ENCODE results near the gene PAQR8. TPM values are rescaled to one million over a fixed set of nuclear protein-coding genes. Genes with fewer than 3 reads are reported as not detected.

PAQR8 gene
- total and polyA plus RNA-seq, 2 donors (not counting 1 experiment from before 2014, with no cell fraction given): 2.6 to 6.1 TPM

DNA sequence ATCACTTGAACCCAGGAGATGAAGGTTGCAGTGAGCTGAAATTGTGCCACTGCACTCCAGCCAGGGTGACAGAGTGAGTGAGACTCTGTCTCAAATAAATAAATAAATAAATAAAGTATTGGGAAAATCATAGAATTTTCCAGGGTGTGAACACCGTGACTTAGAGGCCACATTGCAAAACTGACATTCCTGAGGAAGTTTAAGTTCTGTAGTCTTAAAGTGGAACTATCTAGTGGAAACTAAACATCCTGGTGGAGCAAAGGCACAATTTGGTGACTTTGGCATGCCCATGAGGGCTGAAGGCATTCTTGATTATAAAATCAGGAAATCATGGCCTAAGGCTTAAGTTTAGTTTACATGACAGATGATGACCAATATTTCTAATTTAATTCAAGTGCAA lies 44.7 kb upstream of the PAQR8 start:
- no peak overlapping the region for H3K27ac ChIP-seq (ENCODE audit: insufficient read depth, low read length)
- no peaks in the 10 kb centered on the region for H3K4me1 ChIP-seq (ENCODE audit: control insufficient read depth, extremely low read depth, insufficient read depth, low read length)
- no peak overlapping the region for H3K9ac ChIP-seq (ENCODE audit: insufficient read depth, low read length)
- no peaks in the 10 kb centered on the region for H3K27me3 ChIP-seq (ENCODE audit: control insufficient read depth, insufficient read depth, low read length)
- H3K9me3 ChIP-seq (ENCODE audit: control insufficient read depth, insufficient read depth, low read depth, low read length): no peaks in the 10 kb centered on the region
- no peaks in the 10 kb centered on the region for H3K36me3 ChIP-seq (ENCODE audit: control insufficient read depth, insufficient read depth, low read length)
- no peak overlapping the region for H2AFZ ChIP-seq (ENCODE audit: low read length)
- DNase-seq (ENCODE audit: low read depth in 2 of 2): no peak
- no peak overlapping the region for H3K4me2 ChIP-seq (ENCODE audit: extremely low read depth, insufficient read depth, low read length)
- H3K79me2 ChIP-seq (ENCODE audit: control insufficient read depth, insufficient read depth, low read length): no peaks in the 10 kb centered on the region
- no peaks in the 10 kb centered on the region for H4K20me1 ChIP-seq (ENCODE audit: control insufficient read depth, extremely low read depth, insufficient read depth, low read length)
- no peak overlapping the region for H3K4me3 ChIP-seq (replicated peaks in 1 of 4; ENCODE audit: control extremely low read depth in 1 of 4, insufficient read depth in 1 of 4, low read depth in 3 of 4, low read length in 4 of 4)
- TF ChIP-seq EZH2 (IDR thresholded peaks at IDR 0.05; ENCODE audit: low read length, missing control alignments) (no peak), CTCF (conservative IDR thresholded peaks at IDR 0.05 in 1 of 2, IDR thresholded peaks at IDR 0.05 in 1 of 2; ENCODE audit: low read depth in 1 of 2, low read length in 2 of 2) (no peak)

DNA sequence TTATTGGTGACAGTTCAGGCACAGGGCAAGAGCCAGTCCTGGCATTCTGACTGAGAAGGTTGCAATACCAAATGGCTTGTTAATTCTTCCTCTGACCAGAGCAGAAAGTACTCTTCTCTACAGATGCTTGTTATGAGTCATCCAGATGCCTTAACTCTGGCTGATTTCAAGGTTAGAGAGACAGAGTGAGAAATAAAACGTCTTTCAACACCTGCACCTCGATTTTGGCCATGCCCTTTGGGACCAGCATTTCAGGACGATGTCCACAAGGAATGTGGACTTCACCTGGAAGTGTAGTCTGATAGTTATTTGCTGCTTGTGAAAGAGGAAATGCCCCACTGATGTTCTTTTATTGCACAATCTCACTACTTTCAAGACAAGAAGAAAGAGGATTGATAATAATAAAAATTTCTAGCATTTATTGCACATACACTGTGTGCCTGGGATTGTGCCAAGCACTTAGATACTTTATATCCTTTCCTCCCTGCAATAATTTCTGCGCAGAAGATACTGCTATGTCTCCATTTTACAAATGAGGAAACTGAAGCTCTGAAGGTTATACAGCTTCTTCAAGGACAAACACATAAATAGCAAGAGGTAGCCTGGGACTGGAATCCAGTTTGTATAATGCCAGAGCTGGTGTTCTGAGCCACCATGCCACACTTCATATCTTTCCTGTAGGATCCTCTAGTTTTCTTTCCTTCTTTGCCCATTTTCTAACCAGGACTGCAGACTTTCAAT lies 43.9 kb upstream of the PAQR8 start:
- peak; percentile 49 to 52 for DNase-seq (ENCODE audit: low read depth in 2 of 2)
- Histone ChIP-seq H4K20me1 (ENCODE audit: control insufficient read depth, extremely low read depth, insufficient read depth, low read length) (no peaks in the 10 kb centered on the region), H3K79me2 (ENCODE audit: control insufficient read depth, insufficient read depth, low read length) (no peaks in the 10 kb centered on the region), H3K4me3 (replicated peaks in 1 of 4; ENCODE audit: control extremely low read depth in 1 of 4, insufficient read depth in 1 of 4, low read depth in 3 of 4, low read length in 4 of 4) (no peak overlapping the region), H3K27ac (ENCODE audit: insufficient read depth, low read length) (no peak overlapping the region), H3K9ac (ENCODE audit: insufficient read depth, low read length) (no peak overlapping the region), H3K9me3 (ENCODE audit: control insufficient read depth, insufficient read depth, low read depth, low read length) (no peaks in the 10 kb centered on the region), H2AFZ (ENCODE audit: low read length) (no peak overlapping the region), H3K36me3 (ENCODE audit: control insufficient read depth, insufficient read depth, low read length) (no peaks in the 10 kb centered on the region), H3K4me1 (ENCODE audit: control insufficient read depth, extremely low read depth, insufficient read depth, low read length) (no peaks in the 10 kb centered on the region), H3K4me2 (ENCODE audit: extremely low read depth, insufficient read depth, low read length) (no peak overlapping the region), H3K27me3 (ENCODE audit: control insufficient read depth, insufficient read depth, low read length) (no peaks in the 10 kb centered on the region)
- TF ChIP-seq EZH2 (IDR thresholded peaks at IDR 0.05; ENCODE audit: low read length, missing control alignments): no peak
- no peak for TF ChIP-seq CTCF (conservative IDR thresholded peaks at IDR 0.05 in 1 of 2, IDR thresholded peaks at IDR 0.05 in 1 of 2; ENCODE audit: low read depth in 1 of 2, low read length in 2 of 2)

GRCh38 chr6:52324189-52324588 lies 37.8 kb upstream of the PAQR8 start:
- no peak for TF ChIP-seq CTCF (conservative IDR thresholded peaks at IDR 0.05 in 1 of 2, IDR thresholded peaks at IDR 0.05 in 1 of 2; ENCODE audit: low read depth in 1 of 2, low read length in 2 of 2)
- TF ChIP-seq EZH2 (IDR thresholded peaks at IDR 0.05; ENCODE audit: low read length, missing control alignments): no peak

More at GRCh38 chr6:52324189-52324588, 37.8 kb upstream of the PAQR8 start:
- Histone ChIP-seq H3K4me3 (replicated peaks in 1 of 4; ENCODE audit: control extremely low read depth in 1 of 4, insufficient read depth in 1 of 4, low read depth in 3 of 4, low read length in 4 of 4) (no peak overlapping the region), H3K4me2 (ENCODE audit: extremely low read depth, insufficient read depth, low read length) (no peak overlapping the region), H3K4me1 (ENCODE audit: control insufficient read depth, extremely low read depth, insufficient read depth, low read length) (no peaks in the 10 kb centered on the region), H3K27me3 (ENCODE audit: control insufficient read depth, insufficient read depth, low read length) (peaks cover 4% of the 10 kb centered on the region), H3K9me3 (ENCODE audit: control insufficient read depth, insufficient read depth, low read depth, low read length) (no peaks in the 10 kb centered on the region), H3K36me3 (ENCODE audit: control insufficient read depth, insufficient read depth, low read length) (no peaks in the 10 kb centered on the region), H4K20me1 (ENCODE audit: control insufficient read depth, extremely low read depth, insufficient read depth, low read length) (no peaks in the 10 kb centered on the region), H3K79me2 (ENCODE audit: control insufficient read depth, insufficient read depth, low read length) (no peaks in the 10 kb centered on the region), H3K9ac (ENCODE audit: insufficient read depth, low read length) (no peak overlapping the region), H2AFZ (ENCODE audit: low read length) (no peak overlapping the region), H3K27ac (ENCODE audit: insufficient read depth, low read length) (no peak overlapping the region)
- no peak for DNase-seq (ENCODE audit: low read depth in 2 of 2)
